HG03521 (cell line): ENCODE results near the gene D2HGDH.
"Not testable (repeated sequence)": the region's sequence is repeated elsewhere in the genome, so short reads cannot be mapped to it uniquely, and the experiment has no call there.

Source experiments
- ATAC-seq: cut with Tn5 transposase; IDR thresholded peaks from one replicate; pipeline ENCODE4 v1.9.1; 2021; ENCODE audit warnings: mild to moderate bottlenecking, moderate library complexity; ENCODE audit not compliant: unreplicated experiment

Gene D2HGDH

DNA sequence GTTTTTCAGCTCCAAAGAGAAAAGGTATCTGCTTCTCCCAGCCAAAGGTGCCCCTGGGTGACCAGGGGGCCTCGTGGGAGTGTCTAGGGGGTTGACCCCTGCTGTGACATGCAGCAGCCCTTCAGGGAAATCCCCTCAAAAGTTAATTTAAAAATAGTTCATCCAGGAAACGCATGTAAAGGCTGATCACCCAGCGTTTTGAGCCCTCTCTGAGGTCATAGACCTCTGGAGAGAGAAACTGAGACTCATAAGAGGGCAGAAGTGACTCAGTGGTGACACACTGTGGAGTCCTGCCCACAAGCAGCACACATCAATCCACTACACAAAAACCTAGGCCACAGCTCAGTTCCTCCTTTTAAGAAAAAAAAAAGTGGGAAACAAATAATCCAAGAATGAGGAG, 54.1 kb downstream of the D2HGDH start:
- no peak for ATAC-seq

DNA sequence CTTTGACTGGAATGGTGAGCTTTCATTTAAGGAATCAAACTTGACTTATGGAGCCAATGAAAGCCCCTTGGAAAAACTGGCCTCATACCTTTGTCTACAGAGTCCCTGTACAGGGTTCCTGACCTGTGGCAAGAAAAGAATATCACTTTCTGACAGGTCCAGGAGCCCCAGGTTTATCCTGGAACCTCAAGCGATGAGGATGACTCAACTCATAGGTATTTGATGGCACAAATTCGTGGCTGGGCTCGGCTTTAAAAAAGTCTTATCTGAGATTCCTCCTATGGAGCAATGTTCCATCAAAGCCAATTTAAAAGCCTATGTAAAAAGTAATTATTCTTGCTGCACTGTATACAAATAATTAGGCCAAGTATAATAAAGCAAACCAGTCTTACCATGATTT, 57.0 kb downstream of the D2HGDH start:
- ATAC-seq = not testable (repeated sequence)

DNA sequence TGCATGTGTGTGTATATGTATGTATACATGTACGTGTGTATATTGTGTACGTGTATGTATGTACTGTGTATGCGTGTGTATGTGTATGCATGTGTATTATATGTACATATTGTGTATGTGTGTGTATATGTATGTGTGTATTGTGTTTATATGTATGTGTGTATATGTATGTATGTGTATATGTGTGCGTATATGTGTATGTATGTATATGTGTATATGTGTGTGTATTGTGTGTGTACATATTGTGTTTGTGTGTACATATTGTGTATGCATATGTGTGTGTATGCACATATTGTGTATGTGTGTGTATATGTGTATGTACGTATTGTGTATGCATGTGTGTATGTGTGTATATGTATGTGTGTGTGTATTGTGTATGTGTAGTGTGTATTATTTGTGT, 59.0 kb downstream of the D2HGDH start:
- ATAC-seq = no peak

DNA sequence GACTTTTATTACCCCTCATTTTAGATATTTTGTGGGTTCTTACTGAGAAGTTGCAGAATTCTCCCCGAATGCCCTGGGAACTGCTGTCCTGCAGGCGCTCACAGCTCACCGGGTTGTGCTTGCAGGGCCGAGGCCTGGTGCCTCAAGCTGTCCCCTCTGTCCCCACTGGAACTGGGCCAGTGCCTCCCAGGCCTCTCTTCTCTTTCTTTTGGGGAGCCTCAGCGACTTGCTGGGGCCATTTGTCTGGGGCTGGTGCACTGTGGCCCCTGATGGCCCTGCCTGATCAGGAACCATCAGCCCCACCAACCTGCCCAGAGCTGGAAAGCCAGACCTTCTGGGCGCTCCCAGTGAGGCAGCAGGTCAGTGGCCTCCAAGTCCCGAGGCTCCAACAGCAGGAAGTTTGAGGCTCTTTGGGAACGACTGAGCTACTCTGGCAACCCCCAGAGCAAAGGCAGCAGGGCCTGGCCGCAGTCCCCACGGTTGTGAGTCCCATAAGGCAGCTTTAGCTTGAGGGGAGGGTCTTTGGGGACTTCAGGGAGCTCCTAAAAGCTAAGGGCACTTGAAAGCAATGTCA, 59.9 kb downstream of the D2HGDH start:
- no peak for ATAC-seq

DNA sequence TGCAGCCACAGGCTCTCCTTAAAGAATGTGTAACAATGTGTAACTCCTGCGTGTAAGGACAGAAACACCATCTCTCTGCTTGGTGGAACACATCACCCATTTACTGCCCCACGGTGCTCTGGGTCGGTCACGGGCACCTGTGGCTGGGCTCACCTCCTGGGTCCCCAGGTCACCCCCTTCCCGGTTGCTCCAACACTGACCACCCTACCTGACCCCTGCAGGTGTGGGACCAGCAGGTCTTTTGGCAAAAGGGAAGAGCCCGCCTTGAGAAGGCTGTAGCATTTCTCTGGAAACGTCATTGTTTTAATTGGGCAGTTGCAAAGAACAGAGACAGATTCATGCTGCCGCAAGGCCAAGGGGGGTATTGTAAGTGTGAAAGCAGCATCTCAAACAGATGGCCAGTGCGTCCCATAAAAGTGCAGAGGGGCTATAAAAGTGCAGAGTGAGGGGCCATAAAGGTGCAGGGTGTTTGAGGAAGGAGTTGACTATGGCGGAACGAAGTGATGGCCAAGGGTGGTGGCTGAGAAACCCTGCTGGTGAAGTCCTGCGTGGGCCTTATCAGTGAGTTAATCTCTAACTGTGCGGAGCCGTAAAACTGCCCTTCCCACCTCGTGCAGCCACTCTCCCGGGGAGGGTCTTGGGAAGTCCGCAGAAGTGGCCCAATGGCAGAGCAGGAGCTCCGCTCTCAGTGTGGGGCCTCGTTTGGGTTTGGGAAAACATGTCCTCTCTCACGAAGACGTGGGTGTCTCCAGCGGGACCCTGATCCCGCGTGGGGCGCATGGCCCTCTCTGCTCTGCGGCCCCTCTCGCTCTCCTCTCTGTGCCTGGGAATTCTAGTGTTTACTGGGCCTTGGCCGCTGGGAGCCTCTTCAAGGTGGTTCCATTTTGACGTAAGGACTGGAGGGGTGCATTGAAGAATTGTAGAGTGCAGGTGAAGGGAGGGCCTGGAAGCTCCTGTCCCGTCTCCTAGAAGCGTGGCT, 60.9 kb downstream of the D2HGDH start:
- no peak for ATAC-seq

DNA sequence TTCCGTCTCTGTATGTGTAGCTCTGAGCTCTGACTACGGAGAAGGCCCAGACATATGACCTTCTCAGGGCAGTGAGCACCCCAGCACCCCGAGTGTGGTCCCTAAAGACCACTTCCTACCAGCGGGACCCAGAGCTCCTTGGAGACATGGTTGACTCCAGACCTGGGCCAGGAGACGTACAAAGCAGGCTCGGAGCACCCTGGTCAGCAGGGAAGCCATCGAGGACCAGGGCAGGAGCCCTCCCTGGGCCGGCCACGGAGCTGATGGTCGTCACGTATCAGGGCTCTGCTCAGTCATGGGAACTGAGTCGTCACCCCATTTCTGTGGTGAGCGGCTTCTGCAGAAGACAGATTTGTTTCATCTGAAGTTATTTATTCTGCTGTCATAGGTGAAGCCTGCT, 61.8 kb downstream of the D2HGDH start:
- no peak for ATAC-seq

DNA sequence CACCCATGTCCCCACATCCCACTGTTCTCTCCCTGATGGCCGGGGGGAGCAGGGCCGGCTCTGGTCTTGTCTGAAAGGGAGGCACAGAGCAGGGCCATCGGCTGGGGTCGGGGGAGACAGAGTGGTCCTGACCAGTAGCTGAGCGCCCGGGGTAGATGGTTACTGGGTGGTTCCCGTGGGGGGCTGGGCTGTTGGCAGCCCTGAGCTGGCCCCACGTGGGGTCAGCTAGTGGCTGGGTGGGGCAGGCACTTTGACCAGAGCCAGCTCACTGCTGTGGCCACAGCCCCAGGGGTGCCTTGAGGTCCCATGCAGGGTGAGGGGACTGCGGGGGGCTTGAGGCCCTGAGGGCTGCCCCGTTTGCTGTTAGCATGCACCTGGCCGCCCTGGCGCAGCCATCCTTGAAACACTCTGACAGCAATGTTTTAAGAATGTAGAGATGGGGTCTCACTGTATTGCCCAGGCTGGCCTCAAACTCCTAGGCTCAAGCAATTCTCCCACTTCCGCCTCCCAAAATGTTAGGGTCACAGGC, 62.2 kb downstream of the D2HGDH start:
- no peak for ATAC-seq

DNA sequence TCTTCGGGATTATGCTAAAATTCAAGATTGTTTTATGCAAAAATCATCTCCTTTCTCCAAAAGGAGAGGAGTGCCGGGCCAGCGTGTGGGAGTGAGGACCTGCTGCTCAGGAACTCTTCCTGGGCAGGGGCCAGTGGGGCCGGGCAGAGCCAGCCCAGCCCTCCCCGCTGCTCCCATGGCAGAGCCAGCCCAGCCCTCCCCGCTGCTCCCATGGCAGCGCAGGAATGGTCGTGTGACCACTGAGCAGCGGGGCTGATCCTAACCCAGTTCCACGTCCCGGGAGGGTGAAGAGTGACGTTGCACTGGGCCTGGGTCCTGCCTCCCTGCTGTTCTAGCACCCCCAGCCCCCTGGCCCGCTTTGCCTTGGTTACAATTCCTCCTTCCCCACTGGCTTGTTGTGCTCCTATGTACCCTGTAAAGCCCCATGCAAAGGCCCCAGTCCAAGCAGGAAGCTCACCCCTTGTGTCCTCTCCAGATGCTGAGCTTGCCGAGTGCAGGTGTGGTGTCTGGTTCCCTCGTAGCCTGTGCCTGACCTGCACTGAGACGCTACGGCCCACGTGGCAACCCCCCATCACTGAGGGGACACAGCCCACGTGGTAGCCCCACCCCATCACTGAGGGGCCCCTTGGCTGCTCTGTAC, 63.1 kb downstream of the D2HGDH start:
- ATAC-seq = no peak

DNA sequence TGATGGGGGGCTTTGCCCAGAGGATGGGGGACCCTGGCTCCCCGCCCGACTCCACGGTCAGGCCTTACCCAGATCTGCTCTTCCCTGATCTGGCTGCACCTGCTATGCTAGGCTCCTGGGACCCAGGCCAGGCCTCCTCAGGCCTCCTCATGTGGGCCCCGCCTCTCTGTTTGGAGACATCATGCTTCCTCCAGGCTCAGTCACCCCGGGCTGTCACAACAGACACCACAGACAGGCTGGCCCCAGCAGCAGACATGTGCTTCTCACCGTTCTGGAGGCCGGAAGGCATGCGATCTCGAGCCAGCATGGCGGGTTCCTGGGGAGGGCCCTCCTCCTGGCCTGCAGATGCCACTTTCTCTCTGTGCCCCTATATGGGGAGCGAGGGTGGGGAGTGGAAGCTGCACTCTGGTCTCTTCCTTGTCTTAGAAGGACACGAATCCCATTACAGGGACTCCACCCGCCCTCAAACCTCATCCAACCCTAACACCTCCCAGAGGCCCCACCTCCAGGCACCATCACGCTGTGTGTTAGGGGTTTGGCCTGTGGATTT, 63.7 kb downstream of the D2HGDH start:
- ATAC-seq = no peak

DNA sequence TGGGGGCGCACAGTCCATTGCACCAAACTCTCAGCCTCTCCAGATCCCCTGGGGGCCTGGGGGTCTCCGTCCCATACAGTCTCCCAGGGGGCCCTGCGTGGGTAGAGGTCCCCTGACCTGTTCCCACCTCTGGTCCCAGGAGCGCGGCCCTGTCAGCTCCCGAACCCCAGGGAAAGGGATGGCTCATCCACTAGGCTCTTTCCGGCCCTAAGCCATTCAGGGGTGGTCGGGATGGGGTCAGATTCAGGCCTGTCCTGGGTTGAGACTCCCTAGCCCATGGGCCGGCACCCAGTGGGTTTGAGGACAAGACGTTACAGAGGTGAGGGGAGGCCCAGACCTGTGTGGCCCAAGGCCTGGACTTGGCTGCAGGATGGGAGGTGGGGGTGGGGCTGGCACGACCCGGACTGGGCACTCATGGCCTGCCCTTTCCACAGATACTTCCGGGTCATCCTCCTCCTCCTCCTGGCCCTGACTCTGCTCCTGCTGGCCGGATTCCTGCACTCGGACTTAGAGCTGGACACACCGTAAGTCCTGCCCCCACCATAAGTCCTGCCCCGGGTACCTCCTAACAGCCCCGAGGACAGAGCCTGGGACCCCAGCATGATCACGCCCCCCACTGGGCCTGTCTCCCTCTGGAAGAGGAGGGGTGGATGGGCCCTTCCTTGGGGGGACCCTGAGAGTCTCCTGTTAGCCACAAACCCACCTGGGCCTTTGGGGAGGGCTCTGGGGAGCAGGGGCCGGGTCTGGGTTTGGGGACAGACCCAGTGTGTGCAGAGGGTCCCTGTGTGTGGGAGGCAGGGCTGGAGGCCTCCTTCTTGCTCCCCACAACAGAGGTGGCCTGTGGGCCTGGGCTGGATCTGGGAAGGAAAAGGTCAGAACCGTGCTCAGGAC, 64.4 kb downstream of the D2HGDH start:
- ATAC-seq = no peak

DNA sequence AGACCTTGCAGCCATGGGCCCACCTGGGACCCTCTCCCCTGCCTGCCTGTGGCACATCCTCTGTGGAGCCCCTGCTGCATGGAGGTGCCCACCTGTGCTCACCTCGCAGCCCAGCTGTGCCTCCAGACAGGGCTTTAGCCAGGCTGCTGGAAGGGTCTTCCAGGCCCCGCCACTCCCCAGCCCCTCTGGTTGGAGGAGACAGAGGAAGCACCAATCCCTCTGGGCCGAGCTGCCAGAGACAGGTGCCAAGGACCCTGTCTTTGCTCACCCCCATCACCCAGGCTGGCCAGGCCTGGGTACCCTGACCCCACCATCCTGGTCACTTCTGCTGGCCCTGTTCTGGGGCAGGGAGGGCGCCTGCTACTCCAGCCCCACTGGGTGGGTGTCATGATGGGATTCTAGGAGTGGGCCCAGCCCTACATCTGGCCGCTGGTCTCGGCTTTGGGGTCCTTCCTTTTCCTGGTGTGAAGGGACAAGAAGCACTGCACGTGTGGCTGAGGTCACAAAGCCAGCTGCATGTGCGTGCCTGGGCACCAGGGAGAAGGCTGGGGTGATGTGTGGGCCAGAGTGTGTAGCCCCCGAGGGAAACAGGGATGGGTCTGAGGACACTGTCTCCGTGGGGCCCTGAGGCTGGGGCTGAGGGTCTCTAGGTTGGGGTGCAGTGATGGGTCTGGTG, 65.2 kb downstream of the D2HGDH start:
- ATAC-seq = no peak

DNA sequence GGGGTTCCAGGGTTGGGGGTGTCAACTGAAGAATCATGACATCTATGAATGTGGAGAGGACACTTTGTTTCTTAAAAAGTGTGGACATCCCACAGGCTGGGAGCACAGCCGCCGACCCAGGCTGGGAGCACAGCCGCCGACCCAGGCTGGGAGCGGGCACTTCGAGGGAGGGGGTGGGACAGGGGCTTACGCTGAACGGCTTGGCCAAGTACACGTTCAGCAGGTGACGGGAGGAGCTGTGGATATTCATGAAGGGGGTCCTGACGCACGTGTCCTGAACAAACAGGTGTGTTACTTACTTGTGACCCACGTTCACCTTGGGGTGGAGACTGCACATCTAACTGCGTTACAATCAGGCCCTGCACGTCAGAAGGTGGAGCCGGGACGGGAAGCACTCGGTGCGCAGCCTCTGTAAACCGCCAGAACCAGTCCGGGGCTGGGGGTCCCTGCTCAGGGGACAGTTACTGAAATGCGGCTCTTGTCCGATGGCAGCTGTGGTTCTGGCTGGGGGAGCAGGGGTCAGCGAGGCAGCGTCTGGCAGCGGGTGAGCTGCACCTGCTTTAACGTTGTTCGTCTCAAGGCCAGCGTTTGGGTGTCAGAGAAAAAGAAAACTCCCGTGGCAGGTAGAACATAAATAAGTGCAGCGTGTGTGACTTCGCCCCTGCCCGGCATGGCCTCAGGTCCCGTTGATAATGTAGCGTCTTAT, 65.9 kb downstream of the D2HGDH start:
- not testable (repeated sequence) for ATAC-seq

DNA sequence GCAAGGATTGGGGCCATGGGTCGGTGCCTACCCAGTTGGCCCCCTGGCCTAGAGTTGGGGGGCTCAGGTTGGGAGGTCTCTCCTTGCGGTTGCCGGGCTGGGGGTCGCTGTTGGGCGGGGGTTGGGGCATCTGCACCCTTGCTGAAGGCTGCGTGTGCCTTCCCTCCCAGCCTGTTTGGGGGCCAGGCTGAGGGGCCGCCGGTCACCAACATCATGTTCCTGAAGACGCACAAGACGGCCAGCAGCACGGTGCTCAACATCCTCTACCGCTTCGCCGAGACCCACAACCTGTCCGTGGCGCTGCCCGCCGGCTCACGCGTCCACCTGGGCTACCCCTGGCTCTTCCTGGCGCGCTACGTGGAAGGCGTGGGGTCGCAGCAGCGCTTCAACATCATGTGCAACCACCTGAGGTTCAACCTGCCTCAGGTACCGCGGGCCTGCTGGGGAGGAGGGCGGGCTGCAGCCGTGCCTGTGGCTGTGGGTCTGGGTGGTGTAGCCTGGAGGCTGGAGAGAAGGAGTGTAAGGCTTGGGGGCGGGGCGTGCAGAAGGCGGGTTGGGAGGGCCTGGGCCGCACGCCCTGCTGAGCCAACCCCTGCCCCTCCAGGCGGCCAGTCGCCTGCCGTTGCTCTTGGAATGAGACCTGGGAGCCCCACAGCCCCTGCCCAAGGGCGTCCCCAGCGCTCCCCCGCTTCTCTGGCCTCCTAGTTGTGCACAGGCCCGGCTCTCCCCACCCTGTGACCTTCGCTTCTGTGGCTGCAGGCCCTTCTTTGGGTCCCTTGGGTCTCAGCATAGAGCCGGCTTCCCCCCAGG, 67.4 kb downstream of the D2HGDH start:
- no peak for ATAC-seq

DNA sequence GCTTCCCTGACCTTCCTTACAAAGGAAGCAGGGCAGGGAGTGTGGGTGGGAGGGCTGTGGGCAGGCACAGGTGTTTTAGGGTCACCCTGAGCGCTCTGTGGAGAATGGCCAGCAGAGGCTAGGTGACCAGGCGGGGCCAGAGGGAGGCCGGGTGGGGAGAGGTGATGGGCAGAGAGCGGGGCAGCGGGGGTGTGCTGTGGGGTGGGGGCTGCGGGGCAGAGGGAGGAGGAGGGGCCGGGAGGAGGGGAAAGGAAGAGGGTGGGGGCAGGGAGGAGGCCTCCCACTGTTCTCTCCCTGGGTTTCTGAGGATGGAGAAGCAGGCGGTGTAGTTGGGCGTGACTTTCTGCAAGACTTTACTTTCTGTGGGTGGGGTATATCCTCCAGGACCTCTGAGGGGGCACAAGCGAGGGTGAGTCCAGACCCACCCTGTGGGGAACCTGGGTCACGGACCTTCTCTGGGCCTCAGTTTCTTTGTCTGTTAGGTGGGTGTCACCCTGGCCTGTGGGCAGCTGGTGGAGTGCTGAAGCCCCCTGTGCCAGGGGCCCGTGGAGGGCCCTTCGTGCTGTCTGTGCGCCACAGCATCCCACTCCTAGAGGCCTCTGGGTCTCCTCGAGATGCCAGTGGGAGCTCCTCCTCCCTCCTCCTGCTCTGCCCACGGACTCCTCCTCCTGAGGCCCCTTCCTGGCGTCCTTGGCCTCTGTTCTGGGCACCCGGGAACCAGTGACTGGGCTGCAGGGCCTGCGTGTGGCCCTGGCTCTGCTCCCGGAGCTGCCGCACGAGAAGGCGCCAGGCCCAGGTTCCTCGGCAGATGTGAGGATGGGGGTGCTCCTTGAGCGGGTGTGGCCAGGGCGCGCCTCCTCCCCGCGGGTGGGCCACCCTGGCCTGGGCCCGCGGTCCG, 68.2 kb downstream of the D2HGDH start:
- ATAC-seq = no peak

DNA sequence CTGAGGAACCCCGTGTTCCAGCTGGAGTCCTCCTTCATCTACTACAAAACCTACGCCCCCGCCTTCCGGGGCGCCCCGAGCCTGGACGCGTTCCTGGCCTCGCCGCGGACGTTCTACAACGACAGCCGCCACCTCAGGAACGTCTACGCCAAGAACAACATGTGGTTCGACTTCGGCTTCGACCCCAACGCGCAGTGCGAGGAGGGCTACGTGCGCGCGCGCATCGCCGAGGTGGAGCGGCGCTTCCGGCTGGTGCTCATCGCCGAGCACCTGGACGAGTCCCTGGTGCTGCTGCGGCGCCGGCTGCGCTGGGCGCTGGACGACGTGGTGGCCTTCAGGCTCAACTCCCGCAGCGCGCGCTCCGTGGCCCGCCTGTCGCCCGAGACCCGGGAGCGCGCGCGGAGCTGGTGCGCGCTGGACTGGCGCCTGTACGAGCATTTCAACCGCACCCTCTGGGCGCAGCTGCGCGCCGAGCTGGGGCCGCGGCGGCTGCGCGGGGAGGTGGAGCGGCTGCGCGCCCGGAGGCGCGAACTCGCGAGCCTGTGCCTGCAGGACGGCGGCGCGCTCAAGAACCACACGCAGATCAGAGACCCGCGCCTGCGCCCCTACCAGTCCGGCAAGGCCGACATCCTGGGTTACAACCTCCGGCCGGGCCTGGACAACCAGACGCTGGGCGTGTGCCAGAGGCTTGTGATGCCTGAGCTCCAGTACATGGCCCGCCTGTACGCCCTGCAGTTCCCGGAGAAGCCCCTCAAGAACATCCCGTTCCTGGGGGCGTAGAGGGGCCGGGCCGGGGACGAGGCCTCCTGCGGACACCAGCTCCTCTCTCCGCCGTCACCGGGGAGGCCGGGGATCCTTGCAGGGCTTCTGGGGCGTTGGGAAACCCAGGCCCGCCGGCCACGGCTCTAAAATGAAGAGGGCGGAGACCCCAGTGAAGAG, 69.2 kb downstream of the D2HGDH start:
- no peak for ATAC-seq
